Omental fat pad (tissue), 4 donors: Measurements from ENCODE around the gene FAM131C. TPM values are rescaled to one million over a fixed set of nuclear protein-coding genes. Genes with fewer than 3 reads are reported as not detected.
A peak's percentile ranks its signal among the peaks of the same experiment; 100 is the strongest.
"Not testable (repeated sequence)": the region's sequence is repeated elsewhere in the genome, so short reads cannot be mapped to it uniquely, and the experiment has no call there.

Source experiments
- ATAC-seq: fragments of 150-250 bp; one replicate; pipeline ENCODE4 v1.9.1; 2016; ENCODE audit warnings: mild to moderate bottlenecking, moderate library complexity; ENCODE audit not compliant: low FRiP score
- DNase-seq: peaks from one replicate; pipeline ENCODE4 v3.0.0-alpha.2; 2019; ENCODE audit warnings: low spot score
- CTCF ChIP-seq, 3 donors: fragments of 450-650 bp; IDR thresholded peaks; one replicate each; pipeline ENCODE4 v1.5.1; 2016 to 2017; ENCODE audit warnings: antibody characterized with exemption in 3 of 3, mild to moderate bottlenecking in 3 of 3, moderate library complexity in 2 of 3
- total RNA-seq, 4 donors: library from RNA; depleted of rRNA; stranded (reverse); fragments of >200 nt; gene quantifications; one replicate each; pipeline ENCODE4 v1.1.0, GENCODE V29; 2016

Gene FAM131C
- total RNA-seq, 4 donors from 2014 or later = not detected

- no peak for TF ChIP-seq CTCF (IDR thresholded peaks at IDR 0.05)
- DNase-seq (no peak), ATAC-seq (peak; percentile 46)
Measured at GRCh38 chr1:16048573-16049189, 24.8 kb downstream of the FAM131C start.

- DNase-seq (no peak), ATAC-seq (no peak)
- no peak for TF ChIP-seq CTCF (IDR thresholded peaks at IDR 0.05)
Measured at GRCh38 chr1:16047791-16048475, 25.5 kb downstream of the FAM131C start.

- TF ChIP-seq CTCF (IDR thresholded peaks at IDR 0.05) = no peak
- ATAC-seq = no peak
- no peak for DNase-seq
Measured at GRCh38 chr1:16046842-16047241, 26.6 kb downstream of the FAM131C start.

GRCh38 chr1:16043950-16044349 lies 29.5 kb downstream of the FAM131C start:
- TF ChIP-seq CTCF (IDR thresholded peaks at IDR 0.05) = no peak
- no peak for ATAC-seq
- no peak for DNase-seq

GRCh38 chr1:16043521-16043920 lies 29.9 kb downstream of the FAM131C start, which contains the start of gene CLCNKB:
Gene CLCNKB (plus strand): TSS chr1:16043782. CDS start chr1:16044493, 711 bp downstream.
- ATAC-seq = no peak
- DNase-seq = no peak
- no peak for TF ChIP-seq CTCF (IDR thresholded peaks at IDR 0.05)

- ATAC-seq, DNase-seq: not testable (repeated sequence)
Measured at GRCh38 chr1:16042654-16043053, 30.8 kb downstream of the FAM131C start.

- ATAC-seq (no peak), DNase-seq (no peak)
- no peak for TF ChIP-seq CTCF (IDR thresholded peaks at IDR 0.05)
Measured at GRCh38 chr1:16042096-16042495, 31.4 kb downstream of the FAM131C start.
